Lower leg skin (tissue), 3 donors: ENCODE data around the gene PCSK5.

Experiments used
- CTCF ChIP-seq, 3 donors: fragments of 450-650 bp; IDR thresholded peaks; one replicate each; pipeline ENCODE4 v1.5.1; 2016; ENCODE audit warnings: antibody characterized with exemption in 3 of 3, mild to moderate bottlenecking in 3 of 3, moderate library complexity in 2 of 3
- POLR2A ChIP-seq, 2 donors: fragments of 450-650 bp; IDR thresholded peaks; one replicate each; pipeline ENCODE4 v1.6.1; 2016 to 2017; ENCODE audit warnings: antibody characterized with exemption in 2 of 2, mild to moderate bottlenecking in 1 of 2, moderate library complexity in 1 of 2

- TF ChIP-seq POLR2A (IDR thresholded peaks at IDR 0.05): no peak
- no peak for TF ChIP-seq CTCF (IDR thresholded peaks at IDR 0.05)
These were observed 480.0 kb downstream of the PCSK5 start for GRCh38 chr9:76370396-76371023.
